Activated T-helper 17 cell treated with anti-CD3 and anti-CD28 coated beads, Interleukin-2, amount 50 U/mL, for 72 hours (primary cell): ENCODE data around the gene FKRP. TPM values are rescaled to one million over a fixed set of nuclear protein-coding genes. Genes with fewer than 3 reads are reported as not detected.

ENCODE experiments used
- ATAC-seq: fragments of 150-1000 bp; cut with Tn5 transposase; replicated peaks from 2 replicates; pipeline ENCODE4 v1.10.0; 2021; ENCODE audit warnings: mild to moderate bottlenecking, moderate library complexity
- H3K27ac Mint-ChIP-seq: one replicate; pipeline ENCODE4 v1.8.0; 2022; ENCODE audit warnings: mixed read lengths
- H3K27me3 Mint-ChIP-seq: one replicate; pipeline ENCODE4 v1.8.0; 2022; ENCODE audit warnings: mixed read lengths
- H3K36me3 Mint-ChIP-seq: one replicate; pipeline ENCODE4 v1.8.0; 2022; ENCODE audit warnings: low read depth, mild to moderate bottlenecking, mixed read lengths
- H3K4me1 Mint-ChIP-seq: one replicate; pipeline ENCODE4 v1.8.0; 2022; ENCODE audit warnings: mixed read lengths
- H3K4me3 Mint-ChIP-seq: one replicate; pipeline ENCODE4 v1.8.0; 2022; ENCODE audit warnings: mild to moderate bottlenecking, mixed read lengths
- H3K9me3 Mint-ChIP-seq: one replicate; pipeline ENCODE4 v1.8.0; 2022; ENCODE audit warnings: mixed read lengths
- total RNA-seq, 2 donors: library from RNA; stranded (reverse); gene quantifications; one replicate each; pipeline ENCODE4 v1.2.3, GENCODE V29; 2022

The FKRP gene
- total RNA-seq, 2 donors from 2014 or later = 6.3 to 14.3 TPM

GRCh38 chr19:46723471-46723870, 22.4 kb upstream of the FKRP start:
- no peak overlapping the region for H3K27ac Mint-ChIP-seq
- H3K36me3 Mint-ChIP-seq = peaks cover 87% of the 10 kb centered on the region
- no peak for ATAC-seq
- H3K4me1 Mint-ChIP-seq = peaks cover 17% of the 10 kb centered on the region
- no peaks in the 10 kb centered on the region for H3K27me3 Mint-ChIP-seq
- no peak overlapping the region for H3K4me3 Mint-ChIP-seq
- no peaks in the 10 kb centered on the region for H3K9me3 Mint-ChIP-seq

- Mint-ChIP-seq H3K27me3 (no peaks in the 10 kb centered on the region), H3K36me3 (peaks cover 88% of the 10 kb centered on the region), H3K27ac (no peak overlapping the region), H3K9me3 (no peaks in the 10 kb centered on the region), H3K4me1 (peaks cover 17% of the 10 kb centered on the region), H3K4me3 (no peak overlapping the region)
- ATAC-seq = no peak
Measured at GRCh38 chr19:46724468-46724867, 21.4 kb upstream of the FKRP start.

- no peak for ATAC-seq
- no peaks in the 10 kb centered on the region for H3K9me3 Mint-ChIP-seq
- H3K4me1 Mint-ChIP-seq = peaks cover 16% of the 10 kb centered on the region
- no peak overlapping the region for H3K27ac Mint-ChIP-seq
- no peak overlapping the region for H3K4me3 Mint-ChIP-seq
- H3K27me3 Mint-ChIP-seq = no peaks in the 10 kb centered on the region
- peaks cover 92% of the 10 kb centered on the region for H3K36me3 Mint-ChIP-seq
Measured at GRCh38 chr19:46725036-46725820, 20.6 kb upstream of the FKRP start.

GRCh38 chr19:46725859-46726393, 19.9 kb upstream of the FKRP start:
- no peaks in the 10 kb centered on the region for H3K27me3 Mint-ChIP-seq
- no peak overlapping the region for H3K4me3 Mint-ChIP-seq
- peaks cover 15% of the 10 kb centered on the region for H3K4me1 Mint-ChIP-seq
- H3K27ac Mint-ChIP-seq = peak overlapping the region; percentile 72
- H3K36me3 Mint-ChIP-seq = peaks cover 94% of the 10 kb centered on the region
- no peaks in the 10 kb centered on the region for H3K9me3 Mint-ChIP-seq
- no peak for ATAC-seq

- Mint-ChIP-seq H3K36me3 (peaks cover 94% of the 10 kb centered on the region), H3K4me1 (peaks cover 20% of the 10 kb centered on the region), H3K27me3 (no peaks in the 10 kb centered on the region), H3K4me3 (no peak overlapping the region), H3K9me3 (no peaks in the 10 kb centered on the region), H3K27ac (peak overlapping the region; percentile 72)
- ATAC-seq = no peak
Measured at GRCh38 chr19:46726551-46726950, 19.3 kb upstream of the FKRP start.

GRCh38 chr19:46726971-46727501, 18.8 kb upstream of the FKRP start:
- Mint-ChIP-seq H3K4me3 (no peak overlapping the region), H3K9me3 (no peaks in the 10 kb centered on the region), H3K27ac (no peak overlapping the region), H3K4me1 (peaks cover 23% of the 10 kb centered on the region), H3K27me3 (no peaks in the 10 kb centered on the region), H3K36me3 (peaks cover 94% of the 10 kb centered on the region)
- ATAC-seq = no peak

- no peaks in the 10 kb centered on the region for H3K27me3 Mint-ChIP-seq
- peaks cover 94% of the 10 kb centered on the region for H3K36me3 Mint-ChIP-seq
- peaks cover 24% of the 10 kb centered on the region for H3K4me1 Mint-ChIP-seq
- no peak for ATAC-seq
- H3K27ac Mint-ChIP-seq = no peak overlapping the region
- H3K4me3 Mint-ChIP-seq = no peak overlapping the region
- no peaks in the 10 kb centered on the region for H3K9me3 Mint-ChIP-seq
Measured at GRCh38 chr19:46727757-46728156, 18.1 kb upstream of the FKRP start.

GRCh38 chr19:46728208-46728607, 17.6 kb upstream of the FKRP start:
- Mint-ChIP-seq H3K4me1 (peaks cover 24% of the 10 kb centered on the region), H3K9me3 (no peaks in the 10 kb centered on the region), H3K36me3 (peaks cover 96% of the 10 kb centered on the region), H3K4me3 (no peak overlapping the region), H3K27me3 (no peaks in the 10 kb centered on the region), H3K27ac (peak overlapping the region; percentile 46)
- ATAC-seq = no peak

- no peak overlapping the region for H3K4me3 Mint-ChIP-seq
- H3K9me3 Mint-ChIP-seq = no peaks in the 10 kb centered on the region
- peaks cover 24% of the 10 kb centered on the region for H3K4me1 Mint-ChIP-seq
- ATAC-seq = peak; percentile 88
- peak overlapping the region; percentile 46 for H3K27ac Mint-ChIP-seq
- H3K27me3 Mint-ChIP-seq = no peaks in the 10 kb centered on the region
- H3K36me3 Mint-ChIP-seq = peaks cover 96% of the 10 kb centered on the region
Measured at GRCh38 chr19:46728693-46729339, 17.0 kb upstream of the FKRP start.

- no peak overlapping the region for H3K4me3 Mint-ChIP-seq
- ATAC-seq = no peak
- H3K9me3 Mint-ChIP-seq = no peaks in the 10 kb centered on the region
- H3K27ac Mint-ChIP-seq = no peak overlapping the region
- H3K27me3 Mint-ChIP-seq = no peaks in the 10 kb centered on the region
- peaks cover 24% of the 10 kb centered on the region for H3K4me1 Mint-ChIP-seq
- H3K36me3 Mint-ChIP-seq = peaks cover 96% of the 10 kb centered on the region
Measured at GRCh38 chr19:46729696-46730095, 16.2 kb upstream of the FKRP start.

- no peak for ATAC-seq
- no peaks in the 10 kb centered on the region for H3K27me3 Mint-ChIP-seq
Measured at GRCh38 chr19:46730187-46730586, 15.7 kb upstream of the FKRP start.

GRCh38 chr19:46730595-46730994, 15.3 kb upstream of the FKRP start:
- Mint-ChIP-seq H3K27ac (peak overlapping the region; percentile 49), H3K36me3 (peaks cover 93% of the 10 kb centered on the region), H3K9me3 (no peaks in the 10 kb centered on the region), H3K4me1 (peaks cover 24% of the 10 kb centered on the region), H3K4me3 (no peak overlapping the region), H3K27me3 (no peaks in the 10 kb centered on the region)
- no peak for ATAC-seq

More at GRCh38 chr19:46730187-46730586, 15.7 kb upstream of the FKRP start:
- H3K9me3 Mint-ChIP-seq = no peaks in the 10 kb centered on the region
- H3K4me3 Mint-ChIP-seq = no peak overlapping the region
- H3K36me3 Mint-ChIP-seq = peaks cover 93% of the 10 kb centered on the region
- H3K27ac Mint-ChIP-seq = no peak overlapping the region
- peaks cover 24% of the 10 kb centered on the region for H3K4me1 Mint-ChIP-seq

GRCh38 chr19:46731007-46731501, 14.8 kb upstream of the FKRP start:
- peak overlapping the region; percentile 49 for H3K27ac Mint-ChIP-seq
- ATAC-seq = peak; percentile 54
- H3K9me3 Mint-ChIP-seq = no peaks in the 10 kb centered on the region
- peaks cover 93% of the 10 kb centered on the region for H3K36me3 Mint-ChIP-seq
- H3K4me3 Mint-ChIP-seq = no peak overlapping the region
- peaks cover 24% of the 10 kb centered on the region for H3K4me1 Mint-ChIP-seq
- no peaks in the 10 kb centered on the region for H3K27me3 Mint-ChIP-seq

GRCh38 chr19:46731584-46731983, 14.3 kb upstream of the FKRP start:
- Mint-ChIP-seq H3K4me3 (no peak overlapping the region), H3K4me1 (peaks cover 24% of the 10 kb centered on the region)
- no peak for ATAC-seq

More at GRCh38 chr19:46731584-46731983, 14.3 kb upstream of the FKRP start:
- H3K9me3 Mint-ChIP-seq = no peaks in the 10 kb centered on the region
- peak overlapping the region; percentile 49 for H3K27ac Mint-ChIP-seq
- no peaks in the 10 kb centered on the region for H3K27me3 Mint-ChIP-seq
- peaks cover 90% of the 10 kb centered on the region for H3K36me3 Mint-ChIP-seq
